Spinal cord (tissue), 10 donors: ENCODE data around the gene FOS. TPM values are rescaled to one million over a fixed set of nuclear protein-coding genes. Genes with fewer than 3 reads are reported as not detected.

Experiments used
- DNase-seq, 6 donors: peaks; one replicate each; pipeline versions ENCODE4 v3.0.0 to v3.0.0-alpha.2; 2013 to 2015; ENCODE audit warnings: low spot score in 6 of 6, low read depth in 4 of 6
- H3K27ac ChIP-seq: one replicate; pipeline ENCODE4 v1.5.1; 2013; ENCODE audit warnings: low read depth, low read length, control low read depth
- H3K27me3 ChIP-seq: one replicate; pipeline ENCODE4 v1.6.1; 2013; ENCODE audit warnings: low read length; ENCODE audit not compliant: control insufficient read depth, insufficient read depth
- H3K36me3 ChIP-seq: one replicate; pipeline ENCODE4 v1.6.1; 2013; ENCODE audit warnings: low read length; ENCODE audit not compliant: control insufficient read depth, insufficient read depth
- H3K4me1 ChIP-seq: one replicate; pipeline ENCODE4 v1.6.1; 2013; ENCODE audit warnings: low read length; ENCODE audit not compliant: control insufficient read depth, insufficient read depth
- H3K4me3 ChIP-seq: one replicate; pipeline ENCODE4 v1.5.1; 2013; ENCODE audit warnings: low read depth, low read length, control low read depth
- H3K9me3 ChIP-seq: one replicate; pipeline ENCODE4 v1.6.1; 2013; ENCODE audit warnings: low read length; ENCODE audit not compliant: control insufficient read depth, insufficient read depth
- WGBS: methylation state at CpG from one replicate; pipeline ENCODE4 v1.1.5; 2013; ENCODE audit warnings: missing lambda C conversion rate; ENCODE audit not compliant: insufficient coverage; 5-methylcytosine and 5-hydroxymethylcytosine counted together
- polyA plus RNA-seq, 2 donors: library from polyadenylated mRNA; unstranded; fragments of 120-200 nt; gene quantifications; one replicate each; pipeline ENCODE4 v1.2.1, GENCODE V29; 2013; ENCODE audit not compliant: insufficient read length in 2 of 2
- total RNA-seq, 2 donors: library from RNA; depleted of rRNA in 1 of 2; stranded (reverse); fragments of 120-200 nt in 1 of 2; fragments of >200 nt in 1 of 2; gene quantifications; one replicate each; pipeline versions ENCODE4 v1.2.3 to v1.2.4, GENCODE V29; 2013 to 2014
- donor health status: healthy.

The FOS gene
- total and polyA plus RNA-seq, 4 donors, result 124 to 842 (median 271) TPM

DNA sequence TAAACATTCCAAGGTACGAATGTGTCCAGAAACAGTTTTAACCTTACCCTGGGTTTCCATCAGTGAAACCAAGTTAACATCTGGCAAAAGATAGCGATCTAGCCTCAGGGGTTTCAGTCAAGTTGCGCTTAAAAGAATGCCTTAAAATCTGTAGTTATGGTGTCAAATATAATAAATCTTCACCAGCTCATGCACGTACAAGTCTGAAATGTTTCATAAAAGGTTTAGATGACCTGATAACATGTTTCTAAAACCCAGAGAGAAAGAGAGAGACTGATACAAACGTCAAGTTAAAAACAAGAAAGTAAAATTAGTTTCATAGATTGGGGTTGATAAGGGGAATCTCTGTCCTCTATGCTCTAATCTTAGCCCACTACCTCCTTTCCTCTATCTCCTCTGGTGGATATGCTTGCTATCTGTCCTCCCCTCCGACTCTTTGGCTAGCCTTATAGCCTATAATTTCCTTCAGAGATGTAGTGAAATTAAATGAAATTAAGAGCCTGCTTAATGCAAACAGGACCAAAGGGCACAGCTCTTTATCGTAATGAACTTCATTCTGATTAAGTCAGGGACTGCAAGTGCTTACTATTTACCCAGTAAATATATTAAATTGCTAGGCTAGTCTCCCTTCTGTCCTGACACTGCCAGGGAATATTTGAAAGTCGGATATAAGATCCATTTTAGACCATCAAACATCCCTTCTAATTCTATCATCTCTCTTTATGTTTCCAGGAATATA is 18.4 kb upstream of the FOS start:
- Histone ChIP-seq H3K4me1 (peaks cover 18% of the 10 kb centered on the region), H3K27ac (peak overlapping the region; percentile 98), H3K4me3 (no peak overlapping the region), H3K9me3 (no peaks in the 10 kb centered on the region), H3K27me3 (no peaks in the 10 kb centered on the region), H3K36me3 (no peaks in the 10 kb centered on the region)
- no CpG with 5 or more reads among the region's 8 CpGs for WGBS
- peak in 1 of 6 donors; percentile 8 for DNase-seq

DNA sequence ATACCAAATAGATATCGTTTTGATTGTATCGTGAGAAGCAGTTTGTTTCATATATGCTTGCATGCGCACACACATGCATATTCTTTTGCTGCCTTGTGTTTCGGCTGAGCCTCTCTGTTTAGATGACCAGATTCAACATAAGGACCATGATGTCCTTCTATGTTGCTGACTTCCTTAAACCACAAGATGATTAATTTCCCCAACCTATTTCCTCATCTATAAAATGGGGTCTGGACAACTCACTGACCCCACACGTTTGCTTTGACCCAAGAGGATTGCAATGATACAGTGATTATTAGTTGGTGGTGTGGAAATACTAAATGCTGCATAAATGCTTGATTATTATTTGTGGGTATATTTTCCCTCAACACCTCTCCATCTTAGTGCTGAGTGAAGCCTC is 16.8 kb upstream of the FOS start:
- no peaks in the 10 kb centered on the region for H3K36me3 ChIP-seq
- 88% methylated on average over 1 of the region's 5 CpGs for WGBS
- DNase-seq, result no peak
- H3K4me1 ChIP-seq, result peaks cover 18% of the 10 kb centered on the region
- H3K27ac ChIP-seq, result no peak overlapping the region
- H3K9me3 ChIP-seq, result no peaks in the 10 kb centered on the region
- no peaks in the 10 kb centered on the region for H3K27me3 ChIP-seq
- no peak overlapping the region for H3K4me3 ChIP-seq

DNA sequence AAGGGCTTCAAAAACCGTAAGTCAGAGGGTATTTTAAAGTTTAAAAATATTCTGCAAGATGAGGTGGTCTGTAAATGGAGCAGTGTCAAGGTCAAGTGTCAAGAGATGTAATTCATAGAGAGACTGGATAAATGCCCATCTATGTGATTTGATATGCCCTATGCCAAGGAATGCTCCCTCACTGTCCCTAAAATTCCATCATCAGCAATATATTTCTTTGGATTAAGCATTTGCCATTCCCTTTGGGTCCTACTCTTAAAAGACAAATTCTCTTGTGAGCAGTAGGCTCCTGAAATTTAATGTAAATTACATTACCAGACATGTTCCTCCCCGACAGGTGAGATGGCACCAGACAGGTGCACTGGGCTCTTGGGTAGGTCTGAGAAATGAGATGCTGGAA is 16.0 kb upstream of the FOS start:
- no peak for DNase-seq
- Histone ChIP-seq H3K4me1 (peaks cover 17% of the 10 kb centered on the region), H3K9me3 (no peaks in the 10 kb centered on the region), H3K27me3 (no peaks in the 10 kb centered on the region), H3K27ac (no peak overlapping the region), H3K36me3 (no peaks in the 10 kb centered on the region), H3K4me3 (no peak overlapping the region)
- WGBS, result 100% methylated on average over 1 of the region's 2 CpGs

DNA sequence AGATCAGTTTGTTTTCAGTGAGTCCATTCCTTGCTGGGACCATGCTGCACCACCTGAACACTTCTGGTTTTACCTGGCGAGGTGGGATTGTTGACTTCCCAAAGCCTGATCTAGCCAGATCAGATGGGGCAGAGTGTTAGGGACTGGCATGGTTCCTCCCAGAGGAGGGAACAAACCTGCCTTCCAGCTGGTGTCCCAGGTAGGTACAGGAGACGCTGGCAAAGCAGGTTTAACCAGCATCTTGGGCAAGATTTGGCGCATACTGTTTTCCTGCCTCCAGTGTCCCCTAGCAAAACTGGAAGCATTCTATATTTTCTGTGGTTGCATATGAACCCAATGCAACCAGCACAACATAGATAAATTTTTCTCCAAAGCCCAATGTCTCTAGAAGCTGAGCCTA is 14.6 kb upstream of the FOS start:
- no peak overlapping the region for H3K4me3 ChIP-seq
- no peaks in the 10 kb centered on the region for H3K36me3 ChIP-seq
- no peak for DNase-seq
- H3K27ac ChIP-seq, result no peak overlapping the region
- H3K9me3 ChIP-seq, result no peaks in the 10 kb centered on the region
- WGBS, result 100% methylated on average over 3 of the region's 3 CpGs
- peaks cover 4% of the 10 kb centered on the region for H3K4me1 ChIP-seq
- no peaks in the 10 kb centered on the region for H3K27me3 ChIP-seq

DNA sequence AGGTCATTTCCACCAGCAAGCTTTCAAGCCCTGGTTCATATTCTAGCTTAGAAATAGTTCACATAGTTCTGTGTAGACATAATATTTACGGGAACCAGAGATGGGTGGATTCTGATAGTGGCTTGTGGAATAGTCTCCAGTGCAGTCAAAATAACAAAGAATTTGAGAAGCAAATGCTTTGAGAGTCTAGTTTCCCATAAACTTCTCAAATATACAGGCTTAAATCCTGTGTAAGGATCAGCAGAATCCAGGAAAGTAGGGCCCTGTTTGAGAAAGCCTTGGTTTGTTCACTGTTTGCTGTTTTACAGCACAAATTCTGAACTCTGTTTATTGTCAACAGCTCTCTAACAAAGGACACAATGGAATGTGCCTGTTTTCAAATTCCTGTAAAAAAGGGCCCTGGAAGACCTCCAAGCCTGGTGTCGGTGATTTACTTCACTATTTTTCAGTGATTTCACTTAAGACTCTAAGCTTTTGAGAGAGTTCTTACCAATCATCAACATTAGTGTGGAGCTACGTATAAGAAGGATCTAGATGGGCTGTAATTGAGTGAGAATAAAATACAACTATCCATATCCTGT is 11.4 kb upstream of the FOS start:
- H3K27me3 ChIP-seq, result no peaks in the 10 kb centered on the region
- H3K27ac ChIP-seq, result peak overlapping the region; percentile 77
- H3K9me3 ChIP-seq, result no peaks in the 10 kb centered on the region
- peak in 1 of 6 donors; percentile 44 for DNase-seq
- no peaks in the 10 kb centered on the region for H3K4me1 ChIP-seq
- H3K36me3 ChIP-seq, result no peaks in the 10 kb centered on the region
- WGBS, result no CpG with 5 or more reads among the region's 3 CpGs
- no peak overlapping the region for H3K4me3 ChIP-seq

DNA sequence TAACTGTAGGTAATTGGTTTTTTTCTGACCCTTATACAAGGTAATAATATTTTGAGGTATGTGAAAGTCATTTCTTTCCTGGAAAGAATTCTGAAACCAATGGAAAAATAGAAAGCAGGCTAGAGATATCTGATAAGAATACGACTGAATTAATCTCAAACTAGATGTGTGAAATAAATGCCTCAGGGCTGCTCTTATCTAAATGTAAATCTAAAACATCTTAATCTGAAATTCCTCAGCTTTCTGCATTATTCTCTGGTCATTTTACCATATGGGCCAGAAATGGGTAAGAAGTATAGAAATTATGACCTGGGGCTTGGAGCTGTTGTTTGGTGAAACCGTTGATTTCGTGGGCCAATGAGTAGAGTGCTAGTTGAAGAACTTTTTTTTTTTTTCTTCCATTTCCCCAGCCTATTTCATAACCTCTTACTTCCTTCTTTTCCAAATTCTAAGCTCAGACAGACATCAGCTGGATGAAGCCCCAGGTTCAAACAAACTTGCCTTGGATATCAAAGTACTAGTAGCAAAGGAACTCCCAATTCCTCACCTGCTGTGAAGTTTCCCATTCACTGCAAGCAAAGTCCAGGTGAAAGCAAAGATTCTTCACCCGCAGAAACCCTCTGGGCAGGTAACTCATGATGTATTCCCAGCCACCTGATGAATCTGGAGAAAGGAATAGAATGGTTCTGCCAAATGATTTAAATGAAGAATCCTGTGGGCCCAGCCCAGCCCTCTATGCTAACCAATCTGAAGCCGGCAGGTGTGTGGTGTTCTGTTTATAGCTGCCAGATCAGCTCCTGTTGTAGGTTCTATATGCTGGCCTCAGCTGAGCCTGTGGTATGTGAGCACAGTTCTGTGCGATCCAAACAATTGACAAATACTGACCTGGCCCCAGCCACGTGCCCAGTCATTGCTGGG is 9.7 kb upstream of the FOS start:
- DNase-seq, result no peak
- 35% methylated on average over 2 of the region's 7 CpGs for WGBS
- no peak overlapping the region for H3K27ac ChIP-seq

DNA sequence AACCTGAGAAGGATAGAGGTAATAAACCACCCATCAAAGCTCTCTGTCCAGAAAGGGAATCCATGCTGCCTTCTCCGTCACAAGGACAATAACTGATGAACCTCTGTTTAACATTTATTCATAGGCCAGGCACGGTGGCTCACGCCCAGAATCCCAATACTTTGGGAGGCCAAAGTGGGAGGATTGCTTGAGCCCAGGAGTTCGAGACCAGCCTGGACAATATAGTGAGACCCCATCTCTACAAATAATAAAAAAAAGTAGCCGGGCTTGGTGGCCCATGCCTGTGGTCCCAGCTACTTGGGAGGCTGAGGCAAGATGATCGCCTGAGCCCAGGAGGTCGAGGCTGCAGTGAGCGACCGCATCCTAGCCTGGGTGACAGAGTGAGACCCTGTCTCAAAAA is 7.1 kb upstream of the FOS start:
- WGBS, result no CpG with 5 or more reads among the region's 9 CpGs
- H3K9me3 ChIP-seq, result no peaks in the 10 kb centered on the region

More for the DNA sequence above, 9.7 kb upstream of the FOS start:
- no peak overlapping the region for H3K4me3 ChIP-seq
- H3K36me3 ChIP-seq, result no peaks in the 10 kb centered on the region
- no peaks in the 10 kb centered on the region for H3K27me3 ChIP-seq
- H3K4me1 ChIP-seq, result peaks cover 5% of the 10 kb centered on the region
- no peaks in the 10 kb centered on the region for H3K9me3 ChIP-seq

DNA sequence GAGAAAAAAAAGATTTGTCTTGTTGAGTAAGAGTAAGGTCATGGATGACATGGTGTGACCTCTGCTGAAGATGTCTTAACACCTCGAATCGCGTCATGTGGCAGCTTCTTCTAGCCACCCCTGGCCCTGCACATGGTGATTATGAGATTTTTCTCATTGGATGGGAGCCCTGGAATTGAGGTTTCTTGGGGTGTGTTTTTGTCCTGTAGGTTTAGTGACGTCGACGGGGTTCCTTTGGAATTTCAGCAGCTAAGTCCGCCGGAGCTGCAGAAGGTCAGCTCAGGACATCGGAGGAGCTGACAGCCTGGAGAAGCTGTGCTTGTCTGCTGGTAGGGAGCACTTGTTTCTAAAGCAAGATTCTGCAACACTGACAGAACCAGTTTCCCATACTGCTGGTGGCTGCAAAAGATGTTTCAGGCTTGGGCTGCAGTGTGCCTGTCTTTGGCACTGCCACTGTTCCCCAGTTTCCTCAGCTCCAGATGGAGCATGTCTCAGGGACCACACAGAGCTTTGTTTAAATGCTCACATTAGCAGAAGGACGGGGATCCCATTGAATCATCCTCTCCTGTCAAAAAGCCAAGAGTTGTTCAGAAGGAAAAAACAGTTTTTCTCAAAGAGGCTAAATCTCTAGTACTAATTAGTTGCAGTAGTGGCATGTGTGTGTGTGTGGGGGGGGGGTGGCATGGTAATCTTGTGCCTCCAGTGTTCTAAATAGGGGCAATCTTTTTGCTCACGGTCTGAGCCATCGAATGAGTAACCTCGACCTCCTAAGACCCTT is 5.2 kb upstream of the FOS start:
- Histone ChIP-seq H3K9me3 (no peaks in the 10 kb centered on the region), H3K4me3 (no peak overlapping the region), H3K36me3 (no peaks in the 10 kb centered on the region), H3K4me1 (peaks cover 26% of the 10 kb centered on the region), H3K27me3 (no peaks in the 10 kb centered on the region), H3K27ac (no peak overlapping the region)
- DNase-seq, result peak in 2 of 6 donors; percentile 14 to 73
- 59% methylated on average over 8 of the region's 13 CpGs for WGBS

More for the DNA sequence above, 7.1 kb upstream of the FOS start:
- Histone ChIP-seq H3K27ac (no peak overlapping the region), H3K27me3 (no peaks in the 10 kb centered on the region), H3K4me1 (peaks cover 14% of the 10 kb centered on the region), H3K36me3 (no peaks in the 10 kb centered on the region), H3K4me3 (no peak overlapping the region)
- no peak for DNase-seq
